ELR (cell line): ENCODE results near the gene TECTA.
"Not testable (repeated sequence)": the region's sequence is repeated elsewhere in the genome, so short reads cannot be mapped to it uniquely, and the experiment has no call there.

Source experiments
- DNase-seq: peaks from one replicate; pipeline ENCODE4 v3.0.0-alpha.2; 2015; ENCODE audit warnings: low read depth

The TECTA gene

GRCh38 chr11:121090145-121090721, 10.8 kb upstream of the TECTA start:
- no peak for DNase-seq

- DNase-seq = no peak
Observed at GRCh38 chr11:121091492-121092152, 9.4 kb upstream of the TECTA start.

- DNase-seq = no peak
Observed at GRCh38 chr11:121095561-121095960, 5.5 kb upstream of the TECTA start.

- DNase-seq = no peak
Observed at GRCh38 chr11:121099364-121099763, 1.7 kb upstream of the TECTA start.

- peak; percentile 21 for DNase-seq
Observed at GRCh38 chr11:121099885-121100284, 1.2 kb upstream of the TECTA start.

- DNase-seq = peak; percentile 6
Observed at GRCh38 chr11:121104312-121104762, 3.3 kb downstream of the TECTA start.

- no peak for DNase-seq
Observed at GRCh38 chr11:121105063-121105480, 4.0 kb downstream of the TECTA start.

- DNase-seq = no peak
Observed at GRCh38 chr11:121105481-121106195, 4.6 kb downstream of the TECTA start.

- DNase-seq = no peak
Observed at GRCh38 chr11:121106812-121107211, 5.8 kb downstream of the TECTA start.

GRCh38 chr11:121108413-121108812, 7.4 kb downstream of the TECTA start:
- no peak for DNase-seq

- DNase-seq = no peak
Observed at GRCh38 chr11:121109471-121109870, 8.4 kb downstream of the TECTA start.

- no peak for DNase-seq
Observed at GRCh38 chr11:121109916-121110586, 9.0 kb downstream of the TECTA start.

GRCh38 chr11:121110871-121111724, 10.1 kb downstream of the TECTA start:
- DNase-seq = no peak

GRCh38 chr11:121112498-121113455, 11.7 kb downstream of the TECTA start:
- DNase-seq = peak; percentile 80

- no peak for DNase-seq
Observed at GRCh38 chr11:121113611-121114010, 12.6 kb downstream of the TECTA start.

GRCh38 chr11:121115024-121115423, 14.0 kb downstream of the TECTA start:
- not testable (repeated sequence) for DNase-seq

GRCh38 chr11:121117788-121118187, 16.7 kb downstream of the TECTA start:
- DNase-seq = peak; percentile 25

- DNase-seq = no peak
Observed at GRCh38 chr11:121119440-121119839, 18.4 kb downstream of the TECTA start.

GRCh38 chr11:121122328-121122727, 21.3 kb downstream of the TECTA start:
- no peak for DNase-seq

- DNase-seq = no peak
Observed at GRCh38 chr11:121123496-121124069, 22.5 kb downstream of the TECTA start.
